Measurements from ENCODE around the gene TTC24.
"Not testable (repeated sequence)": the region's sequence is repeated elsewhere in the genome, so short reads cannot be mapped to it uniquely, and the experiment has no call there.

TTC24 gene

GRCh38 chr1:156589546-156589945, 10.0 kb downstream of the TTC24 start:
- no peak for DNase-seq

GRCh38 chr1:156590326-156591180, 11.0 kb downstream of the TTC24 start:
- no peak for DNase-seq

- DNase-seq, result no peak
Measured at GRCh38 chr1:156591181-156591431, 11.6 kb downstream of the TTC24 start.

GRCh38 chr1:156591432-156592157, 12.1 kb downstream of the TTC24 start, which contains the start of gene NAXE:
Gene NAXE, plus strand, starts transcription at chr1:156591776. Its CDS starts 29 bp downstream, at chr1:156591805.
- DNase-seq, result peak in 1 of 2 experiments; percentile 37

GRCh38 chr1:156592158-156592909, 12.8 kb downstream of the TTC24 start:
- DNase-seq, result no peak

- DNase-seq, result no peak
Measured at GRCh38 chr1:156592910-156593660, 13.6 kb downstream of the TTC24 start.

GRCh38 chr1:156593661-156593989, 14.1 kb downstream of the TTC24 start:
- DNase-seq, result no peak

GRCh38 chr1:156594190-156594589, 14.7 kb downstream of the TTC24 start:
- no peak for DNase-seq

- DNase-seq, result no peak
Measured at GRCh38 chr1:156595016-156595415, 15.5 kb downstream of the TTC24 start.

- DNase-seq, result no peak
Measured at GRCh38 chr1:156596426-156596825, 16.9 kb downstream of the TTC24 start.

GRCh38 chr1:156598125-156598524, 18.6 kb downstream of the TTC24 start:
- no peak for DNase-seq

- no peak for DNase-seq
Measured at GRCh38 chr1:156598731-156599432, 19.4 kb downstream of the TTC24 start.

GRCh38 chr1:156599811-156600210, 20.3 kb downstream of the TTC24 start:
- peak in 1 of 2 experiments; percentile 13 for DNase-seq

- DNase-seq, result no peak
Measured at GRCh38 chr1:156600733-156601121, 21.2 kb downstream of the TTC24 start.

- DNase-seq, result peak; percentile 57 to 72
Measured at GRCh38 chr1:156601122-156601830, 21.8 kb downstream of the TTC24 start, which contains the start of gene GPATCH4. Gene GPATCH4, minus strand, starts transcription at chr1:156601479.

- DNase-seq, result no peak
Measured at GRCh38 chr1:156601892-156602291, 22.4 kb downstream of the TTC24 start.

GRCh38 chr1:156602557-156602993, 23.1 kb downstream of the TTC24 start:
- peak in 1 of 2 experiments; percentile 7 for DNase-seq

GRCh38 chr1:156607344-156607743, 27.8 kb downstream of the TTC24 start:
- not testable (repeated sequence) for DNase-seq

- DNase-seq, result peak in 1 of 2 experiments; percentile 66
Measured at GRCh38 chr1:156608036-156608674, 28.6 kb downstream of the TTC24 start.

GRCh38 chr1:156608981-156609380, 29.5 kb downstream of the TTC24 start:
- peak in 1 of 2 experiments; percentile 15 for DNase-seq

GRCh38 chr1:156610072-156610471, 30.5 kb downstream of the TTC24 start:
- DNase-seq, result not testable (repeated sequence)

Measured in SW 1271 (cell line).